ENCODE measurements around the gene MRPL53. TPM values are rescaled to one million over a fixed set of nuclear protein-coding genes. Genes with fewer than 3 reads are reported as not detected.

The MRPL53 gene
- total and polyA plus RNA-seq, 9 donors = 13.1 to 105 (median 77.1) TPM

GRCh38 chr2:74501335-74502071 lies 29.0 kb upstream of the MRPL53 start:
- no peak overlapping the region for H3K27ac ChIP-seq
- no peaks in the 10 kb centered on the region for H3K27me3 ChIP-seq
- DNase-seq = no peak
- WGBS, 3 donors = 76 to 79% (median 78%) methylated on average over 18 of the region's 18 CpGs
- peaks cover 2% of the 10 kb centered on the region for H3K4me1 ChIP-seq (ENCODE audit: insufficient read depth)
- TF ChIP-seq CTCF (IDR thresholded peaks at IDR 0.05) (no peak), POLR2A (IDR thresholded peaks at IDR 0.05) (no peak), EP300 (IDR thresholded peaks at IDR 0.05) (no peak)
- no peaks in the 10 kb centered on the region for H3K36me3 ChIP-seq
- H3K4me3 ChIP-seq = no peak overlapping the region
- no peaks in the 10 kb centered on the region for H3K9me3 ChIP-seq
- intact Hi-C loops (cut with DNase I) = loop anchor here in 1 of 4 donors (10.0 kb wide), 1 partner anchor 83 kb away; no protein-coding TSS in a partner anchor

GRCh38 chr2:74500578-74500946 lies 28.1 kb upstream of the MRPL53 start:
- DNase-seq = no peak
- no peak overlapping the region for H3K4me3 ChIP-seq
- no peaks in the 10 kb centered on the region for H3K9me3 ChIP-seq
- H3K4me1 ChIP-seq (ENCODE audit: insufficient read depth) = peaks cover 2% of the 10 kb centered on the region
- no peak for TF ChIP-seq EP300 (IDR thresholded peaks at IDR 0.05)
- TF ChIP-seq POLR2A (IDR thresholded peaks at IDR 0.05) = no peak
- no peak for TF ChIP-seq CTCF (IDR thresholded peaks at IDR 0.05)
- intact Hi-C loops (cut with DNase I) = loop anchor here in 1 of 4 donors (10.0 kb wide), 1 partner anchor 84 kb away; no protein-coding TSS in a partner anchor
- no peak overlapping the region for H3K27ac ChIP-seq
- no peaks in the 10 kb centered on the region for H3K36me3 ChIP-seq
- no peaks in the 10 kb centered on the region for H3K27me3 ChIP-seq

- no peak for DNase-seq
- Histone ChIP-seq H3K4me3 (no peak overlapping the region), H3K27me3 (no peaks in the 10 kb centered on the region), H3K36me3 (no peaks in the 10 kb centered on the region), H3K27ac (no peak overlapping the region), H3K4me1 (ENCODE audit: insufficient read depth) (peaks cover 2% of the 10 kb centered on the region), H3K9me3 (no peaks in the 10 kb centered on the region)
- TF ChIP-seq CTCF (IDR thresholded peaks at IDR 0.05) = no peak
- TF ChIP-seq EP300 (IDR thresholded peaks at IDR 0.05) = no peak
- no peak for TF ChIP-seq POLR2A (IDR thresholded peaks at IDR 0.05)
- WGBS, 3 donors = 43 to 54% (median 46%) methylated on average over 15 of the region's 15 CpGs
- intact Hi-C loops (cut with DNase I) = loop anchor here in 1 of 4 donors (10.0 kb wide), 1 partner anchor 85 kb away; no protein-coding TSS in a partner anchor
Measured at GRCh38 chr2:74499940-74500577, 27.6 kb upstream of the MRPL53 start.

GRCh38 chr2:74499267-74499939 lies 26.9 kb upstream of the MRPL53 start, which contains the start of gene LBX2:
LBX2 (minus strand) TSS chr2:74499603; CDS start chr2:74499537, 66 bp downstream.
- peaks cover 2% of the 10 kb centered on the region for H3K4me1 ChIP-seq (ENCODE audit: insufficient read depth)
- no peak for TF ChIP-seq EP300 (IDR thresholded peaks at IDR 0.05)
- TF ChIP-seq CTCF (IDR thresholded peaks at IDR 0.05) = no peak
- TF ChIP-seq POLR2A (IDR thresholded peaks at IDR 0.05) = no peak
- intact Hi-C loops (cut with DNase I) = no loop called here
- no peaks in the 10 kb centered on the region for H3K27me3 ChIP-seq
- H3K36me3 ChIP-seq = no peaks in the 10 kb centered on the region
- WGBS, 3 donors = 2 to 4% (median 3%) methylated on average over 65 of the region's 65 CpGs
- DNase-seq = no peak
- H3K9me3 ChIP-seq = no peaks in the 10 kb centered on the region
- no peak within 1 kb of the TSS for H3K27ac ChIP-seq
- no peak within 1 kb of the TSS for H3K4me3 ChIP-seq

Data from ovary (tissue), 9 donors.